ENCODE data around the gene SLC8B1.

- TF ChIP-seq, protein P1, sequence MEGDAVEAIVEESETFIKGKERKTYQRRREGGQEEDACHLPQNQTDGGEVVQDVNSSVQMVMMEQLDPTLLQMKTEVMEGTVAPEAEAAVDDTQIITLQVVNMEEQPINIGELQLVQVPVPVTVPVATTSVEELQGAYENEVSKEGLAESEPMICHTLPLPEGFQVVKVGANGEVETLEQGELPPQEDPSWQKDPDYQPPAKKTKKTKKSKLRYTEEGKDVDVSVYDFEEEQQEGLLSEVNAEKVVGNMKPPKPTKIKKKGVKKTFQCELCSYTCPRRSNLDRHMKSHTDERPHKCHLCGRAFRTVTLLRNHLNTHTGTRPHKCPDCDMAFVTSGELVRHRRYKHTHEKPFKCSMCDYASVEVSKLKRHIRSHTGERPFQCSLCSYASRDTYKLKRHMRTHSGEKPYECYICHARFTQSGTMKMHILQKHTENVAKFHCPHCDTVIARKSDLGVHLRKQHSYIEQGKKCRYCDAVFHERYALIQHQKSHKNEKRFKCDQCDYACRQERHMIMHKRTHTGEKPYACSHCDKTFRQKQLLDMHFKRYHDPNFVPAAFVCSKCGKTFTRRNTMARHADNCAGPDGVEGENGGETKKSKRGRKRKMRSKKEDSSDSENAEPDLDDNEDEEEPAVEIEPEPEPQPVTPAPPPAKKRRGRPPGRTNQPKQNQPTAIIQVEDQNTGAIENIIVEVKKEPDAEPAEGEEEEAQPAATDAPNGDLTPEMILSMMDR (IDR thresholded peaks at IDR 0.05; ENCODE audit: low read depth, low read length) = no peak
- no peak for TF ChIP-seq EZH2phosphoT487 (IDR thresholded peaks at IDR 0.05; ENCODE audit: low read depth)
Measured at GRCh38 chr12:113248842-113249435, 86.0 kb downstream of the SLC8B1 start.
